Left renal cortex interstitium (tissue), 4 donors: ENCODE results near the gene ARMS2. TPM values are rescaled to one million over a fixed set of nuclear protein-coding genes. Genes with fewer than 3 reads are reported as not detected.

Experiments used
- polyA plus RNA-seq, 4 donors: library from polyadenylated mRNA; unstranded; fragments of 120-200 nt; gene quantifications; one replicate each; pipeline ENCODE4 v1.2.1, GENCODE V29; 2013; ENCODE audit not compliant: insufficient read length in 4 of 4

Gene ARMS2
- polyA plus RNA-seq, 4 donors = 0.22 to 0.36 (median 0.33) TPM; not detected in 1

Other genes with a start within 250 kb of the ARMS2 start
- gene BTBD16, start 183.4 kb upstream of the ARMS2 start, polyA plus RNA-seq = 1 to 10 TPM in 2 of 4 donors, under 1 TPM in 2; 0.45 to 1.8 (median 1.1) TPM
- 100 to 1,000 TPM in 1 of 4 donors, 10 to 100 TPM in 3; 83.6 to 123 (median 87.5) TPM for gene PLEKHA1, start 79.9 kb upstream of the ARMS2 start, polyA plus RNA-seq
- 100 to 1,000 TPM; 149 to 198 (median 175) TPM for gene HTRA1, start 6.9 kb downstream of the ARMS2 start, polyA plus RNA-seq
- under 1 TPM; 0.03 to 0.14 (median 0.05) TPM for gene DMBT1, start 106.1 kb downstream of the ARMS2 start, polyA plus RNA-seq
- not detected for gene C10orf120, start 245.2 kb downstream of the ARMS2 start, polyA plus RNA-seq